Cardiac fibroblast (primary cell): ENCODE measurements around the gene DOK1.
A peak's percentile ranks its signal among the peaks of the same experiment; 100 is the strongest.

Source experiments
- DNase-seq, 2 donors: peaks; one replicate each; pipeline versions ENCODE4 v3.0.0 to v3.0.0-alpha.2; 2010; ENCODE audit warnings: low read depth in 2 of 2
- H3K4me3 ChIP-seq, 2 donors: replicated peaks in 1 of 2; 1 replicate in 1 of 2; 2 replicates in 1 of 2; pipeline ENCODE4 v1.5.1; 2011; ENCODE audit warnings: low read depth in 2 of 2, low read length in 2 of 2, mild to moderate bottlenecking in 2 of 2, moderate library complexity in 1 of 2
- TF ChIP-seq, protein P1 (sequence below): IDR thresholded peaks from one replicate; pipeline ENCODE4 v1.5.1; 2011; ENCODE audit warnings: low read depth, mild to moderate bottlenecking, low read length, inconsistent platforms

Gene DOK1

DNA sequence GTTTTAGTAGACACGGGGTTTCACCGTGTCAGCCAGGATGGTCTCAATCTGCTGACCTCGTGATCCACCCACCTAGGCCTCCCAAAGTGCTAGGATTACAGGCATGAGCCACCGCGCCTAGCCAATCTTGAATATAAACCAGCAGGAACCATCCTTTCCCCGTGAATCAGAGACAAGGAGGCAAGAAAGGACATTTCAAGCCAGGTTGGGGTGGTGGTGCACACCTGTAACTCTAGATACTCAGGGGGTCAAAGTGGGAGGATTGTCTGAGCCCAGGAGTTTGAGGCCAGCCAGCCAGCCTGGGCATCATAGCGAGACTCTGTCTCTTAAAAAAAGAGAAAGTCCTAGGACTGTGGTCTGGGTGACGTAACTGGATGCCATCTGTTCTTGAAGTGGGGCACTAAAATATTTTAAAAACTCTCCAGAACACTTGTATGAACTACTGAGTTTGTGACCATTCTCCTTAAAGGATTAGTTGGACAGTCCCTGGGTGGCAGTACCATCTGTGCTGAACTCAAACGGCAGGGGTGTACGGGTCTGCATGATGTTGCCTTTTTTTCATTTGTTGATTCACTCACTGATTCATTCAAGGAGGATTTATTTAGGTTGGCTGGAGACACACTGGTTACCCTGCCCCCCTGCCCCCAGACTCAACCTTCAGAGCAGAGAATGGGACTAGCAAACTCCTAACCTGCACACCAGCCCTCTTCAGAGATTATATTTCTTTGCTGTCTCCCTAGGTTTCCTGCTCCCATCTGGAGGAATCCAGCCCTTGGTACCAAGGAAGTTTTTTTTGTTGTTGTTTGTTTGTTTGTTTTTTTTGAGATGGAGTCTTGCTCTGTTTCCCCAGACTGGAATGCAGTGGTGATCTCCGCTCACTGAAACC, 43.2 kb upstream of the DOK1 start:
- no peak overlapping the region for H3K4me3 ChIP-seq
- peak in 1 of 2 donors; percentile 34 for DNase-seq
- TF ChIP-seq, protein P1, sequence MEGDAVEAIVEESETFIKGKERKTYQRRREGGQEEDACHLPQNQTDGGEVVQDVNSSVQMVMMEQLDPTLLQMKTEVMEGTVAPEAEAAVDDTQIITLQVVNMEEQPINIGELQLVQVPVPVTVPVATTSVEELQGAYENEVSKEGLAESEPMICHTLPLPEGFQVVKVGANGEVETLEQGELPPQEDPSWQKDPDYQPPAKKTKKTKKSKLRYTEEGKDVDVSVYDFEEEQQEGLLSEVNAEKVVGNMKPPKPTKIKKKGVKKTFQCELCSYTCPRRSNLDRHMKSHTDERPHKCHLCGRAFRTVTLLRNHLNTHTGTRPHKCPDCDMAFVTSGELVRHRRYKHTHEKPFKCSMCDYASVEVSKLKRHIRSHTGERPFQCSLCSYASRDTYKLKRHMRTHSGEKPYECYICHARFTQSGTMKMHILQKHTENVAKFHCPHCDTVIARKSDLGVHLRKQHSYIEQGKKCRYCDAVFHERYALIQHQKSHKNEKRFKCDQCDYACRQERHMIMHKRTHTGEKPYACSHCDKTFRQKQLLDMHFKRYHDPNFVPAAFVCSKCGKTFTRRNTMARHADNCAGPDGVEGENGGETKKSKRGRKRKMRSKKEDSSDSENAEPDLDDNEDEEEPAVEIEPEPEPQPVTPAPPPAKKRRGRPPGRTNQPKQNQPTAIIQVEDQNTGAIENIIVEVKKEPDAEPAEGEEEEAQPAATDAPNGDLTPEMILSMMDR = no peak

GRCh38 chr2:74512744-74513604, 41.5 kb upstream of the DOK1 start:
- no peak overlapping the region for H3K4me3 ChIP-seq
- TF ChIP-seq, protein P1 = no peak

DNA sequence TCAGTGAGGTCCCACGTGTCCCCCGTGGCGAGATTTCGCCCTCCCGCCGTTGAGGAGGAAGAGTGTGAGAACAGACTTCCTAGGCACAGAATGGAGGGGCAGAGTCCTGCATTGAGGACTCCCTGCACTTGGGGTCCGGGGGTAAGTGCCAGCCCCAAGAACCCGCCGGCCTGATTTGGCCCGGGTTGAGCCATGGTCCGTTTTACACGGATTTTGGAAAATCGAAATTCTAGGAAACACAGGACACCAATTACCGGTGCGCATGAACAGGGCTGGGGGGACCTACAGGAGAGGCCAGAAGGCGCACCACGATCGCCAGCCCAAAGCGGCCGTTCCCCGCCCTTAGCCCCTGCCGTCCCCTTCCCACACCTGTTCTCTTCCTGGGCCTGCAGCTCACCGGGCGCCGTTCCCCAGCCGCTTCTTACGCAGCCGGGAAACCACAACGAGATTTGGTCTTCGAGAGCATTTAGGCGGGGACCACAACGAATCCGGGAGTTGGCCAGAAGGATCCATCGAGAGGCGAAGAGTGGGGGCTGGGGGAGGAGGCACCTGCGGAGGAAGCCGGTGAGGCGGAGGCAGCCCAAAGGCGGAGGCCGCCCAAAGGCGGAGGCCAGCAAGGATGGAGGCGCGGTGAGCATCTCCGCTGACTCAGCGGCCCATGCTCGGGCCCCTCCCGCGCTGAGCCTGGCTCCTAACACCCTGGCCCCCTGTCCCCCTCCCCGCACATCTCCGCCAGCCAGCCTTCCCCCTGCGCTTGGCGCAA, 40.7 kb upstream of the DOK1 start:
- no peak for DNase-seq
- H3K4me3 ChIP-seq = no peak overlapping the region
- TF ChIP-seq, protein P1 = no peak

More at GRCh38 chr2:74512744-74513604, 41.5 kb upstream of the DOK1 start:
- DNase-seq = no peak

GRCh38 chr2:74514368-74515270, 39.9 kb upstream of the DOK1 start, which contains the start of gene TLX2:
TLX2 (plus strand) TSS chr2:74514450; CDS start chr2:74514807, 357 bp downstream.
- TF ChIP-seq, protein P1 = no peak
- no peak within 1 kb of the TSS for H3K4me3 ChIP-seq
- no peak for DNase-seq

DNA sequence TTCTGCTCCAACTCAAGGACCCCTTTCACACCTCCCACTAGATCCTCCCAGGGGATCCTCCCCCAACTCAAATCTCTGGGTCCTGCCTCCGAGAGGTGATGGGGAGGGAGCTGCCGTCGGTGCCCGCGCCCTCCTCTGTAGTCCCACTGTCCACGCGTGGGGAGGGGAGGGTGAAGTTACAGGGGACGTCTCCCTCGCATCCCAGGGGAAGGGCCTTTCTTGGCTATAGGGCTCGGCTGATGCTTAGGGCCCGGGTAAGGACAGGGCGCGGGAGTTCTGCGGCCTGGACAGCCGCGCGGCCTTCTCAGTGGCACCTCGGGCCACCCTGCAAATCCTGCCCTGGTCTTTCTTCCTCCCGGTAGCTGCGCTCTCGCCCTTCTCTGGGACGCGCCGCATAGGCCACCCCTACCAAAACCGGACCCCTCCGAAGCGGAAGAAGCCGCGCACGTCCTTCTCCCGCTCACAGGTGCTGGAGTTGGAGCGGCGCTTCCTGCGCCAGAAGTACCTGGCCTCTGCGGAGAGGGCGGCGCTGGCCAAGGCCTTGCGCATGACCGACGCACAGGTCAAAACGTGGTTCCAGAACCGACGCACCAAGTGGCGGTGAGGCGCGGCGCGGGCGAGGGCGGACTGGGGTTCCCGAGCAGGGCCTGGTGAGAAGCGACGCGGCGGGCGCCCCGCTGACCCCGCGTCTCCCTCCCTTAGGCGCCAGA, 39.1 kb upstream of the DOK1 start:
- no peak overlapping the region for H3K4me3 ChIP-seq
- TF ChIP-seq, protein P1 = no peak

More for the DNA sequence above, 39.1 kb upstream of the DOK1 start:
- no peak for DNase-seq
